GM19452 (cell line): Measurements from ENCODE around the gene GPALPP1.
"Not testable (repeated sequence)": the region's sequence is repeated elsewhere in the genome, so short reads cannot be mapped to it uniquely, and the experiment has no call there.

Experiments used
- ATAC-seq: cut with Tn5 transposase; IDR thresholded peaks from one replicate; pipeline ENCODE4 v1.9.1; 2021; ENCODE audit not compliant: unreplicated experiment

GPALPP1 gene

DNA sequence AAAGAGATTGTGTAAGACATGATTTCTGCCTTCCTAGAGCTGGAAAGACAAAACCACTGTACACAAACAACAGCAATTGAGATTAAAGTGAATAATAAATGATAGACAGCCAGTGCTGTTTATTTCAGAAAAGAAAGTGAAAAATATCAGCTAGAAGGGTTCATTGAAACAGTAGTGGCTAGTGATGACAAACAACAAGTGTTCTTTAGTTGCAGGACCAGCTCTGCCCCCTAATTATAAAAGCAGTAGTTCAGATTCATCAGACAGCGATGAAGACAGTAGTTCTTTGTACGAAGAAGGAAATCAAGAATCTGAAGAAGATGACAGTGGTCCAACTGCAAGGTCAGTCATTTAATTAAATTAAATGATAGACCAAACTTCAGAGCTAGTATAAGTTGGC, 14.8 kb downstream of the GPALPP1 start:
- ATAC-seq: no peak

DNA sequence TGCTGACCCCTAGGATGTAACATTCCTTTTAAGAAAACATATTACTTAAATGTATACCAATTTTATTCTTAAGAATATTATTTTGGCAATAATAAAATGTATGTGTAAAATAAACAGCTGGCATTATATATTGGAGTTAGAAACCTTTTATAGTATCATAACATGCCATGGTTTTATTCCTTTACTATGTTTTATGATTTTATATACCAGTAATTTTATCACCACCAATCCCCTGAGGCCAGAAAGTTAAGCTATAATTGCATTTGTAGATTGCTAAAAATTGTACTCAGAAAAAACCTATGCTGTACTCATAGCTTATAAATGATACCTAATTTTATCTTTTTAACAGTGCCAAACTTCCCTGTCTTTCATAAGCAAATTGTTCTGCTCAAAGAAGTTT, 17.9 kb downstream of the GPALPP1 start:
- ATAC-seq: no peak

DNA sequence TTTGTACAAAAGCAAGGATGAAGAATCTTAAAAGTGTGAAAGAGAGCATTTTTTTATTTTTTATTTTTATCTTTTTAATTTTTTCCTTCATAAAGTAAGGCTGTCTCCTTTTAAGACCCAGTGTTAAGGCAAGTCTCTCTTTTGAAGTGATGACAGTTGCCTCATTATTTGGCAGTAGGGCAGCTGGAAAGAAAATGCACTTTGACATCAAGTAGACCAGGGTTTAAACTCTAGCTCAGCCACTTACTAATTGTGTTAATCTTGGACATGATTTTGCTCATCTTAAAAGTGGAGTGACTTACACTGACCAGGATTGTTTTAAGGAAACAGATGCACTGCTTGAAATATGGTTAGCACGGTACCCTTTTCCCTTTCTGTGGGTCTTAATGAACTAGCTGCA, 18.5 kb downstream of the GPALPP1 start:
- ATAC-seq: no peak

DNA sequence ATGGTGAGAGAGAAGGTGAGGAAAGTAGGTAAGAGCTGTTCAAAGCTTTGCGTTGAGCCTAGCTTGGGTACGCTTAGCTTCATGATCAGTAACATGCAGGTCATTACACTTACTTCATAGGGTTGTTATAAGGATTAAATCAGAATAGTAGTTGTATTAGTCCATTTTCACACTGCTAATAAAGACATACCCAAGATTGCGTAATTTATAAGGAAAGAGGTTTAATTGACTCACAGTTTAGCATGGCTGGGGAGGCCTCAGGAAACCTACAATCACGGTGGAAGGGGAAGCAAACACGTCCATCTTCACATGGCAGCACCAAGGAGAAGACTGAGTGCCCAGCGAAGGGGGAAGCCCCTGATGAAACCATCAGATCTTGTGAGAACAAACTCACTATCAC, 21.9 kb downstream of the GPALPP1 start:
- ATAC-seq: no peak

DNA sequence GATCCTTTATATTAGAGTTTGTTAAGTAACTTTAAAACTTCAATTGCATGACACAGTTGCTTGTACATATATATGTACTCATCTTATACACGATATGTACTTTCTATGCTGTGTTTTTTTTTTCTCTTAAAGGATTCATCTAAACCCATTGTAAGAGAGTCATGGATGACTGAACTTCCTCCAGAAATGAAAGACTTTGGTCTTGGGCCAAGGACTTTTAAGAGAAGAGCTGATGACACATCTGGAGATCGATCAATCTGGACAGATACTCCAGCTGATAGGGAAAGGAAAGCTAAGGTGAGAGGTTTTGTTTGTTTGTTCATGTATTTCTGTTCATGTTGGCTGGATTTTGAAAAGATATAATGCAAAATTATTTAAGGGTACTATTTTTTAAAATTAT, 26.0 kb downstream of the GPALPP1 start:
- no peak for ATAC-seq

DNA sequence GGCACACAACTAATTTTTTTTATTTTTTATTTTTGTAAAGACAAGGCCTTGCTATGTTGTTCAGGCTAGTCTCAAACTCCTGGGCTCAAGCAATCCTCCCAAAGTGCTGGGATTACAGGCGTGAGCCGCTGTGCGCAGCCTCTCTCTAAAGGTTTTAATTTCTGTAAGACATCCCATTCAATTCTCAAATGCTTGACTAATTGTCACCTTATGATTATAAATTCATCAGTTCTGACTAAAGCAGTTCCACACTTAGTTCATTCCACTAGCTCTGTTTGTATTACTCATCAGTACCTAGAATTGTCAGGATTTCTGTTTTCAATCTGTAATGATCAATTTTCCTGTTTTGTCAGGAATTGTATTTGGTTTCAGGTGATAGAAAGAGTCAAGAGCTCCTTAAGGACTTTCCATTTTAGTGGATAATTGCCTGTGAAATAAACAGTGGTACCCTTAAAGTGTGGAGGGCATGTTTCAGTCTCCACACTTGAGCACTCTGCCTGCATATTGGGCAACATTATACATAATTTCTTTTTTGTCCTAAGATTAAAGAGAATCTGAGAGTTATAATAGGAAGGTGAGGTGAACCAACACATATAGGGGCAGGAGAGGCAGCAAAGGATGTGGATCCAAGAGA, 27.6 kb downstream of the GPALPP1 start:
- ATAC-seq: no peak

DNA sequence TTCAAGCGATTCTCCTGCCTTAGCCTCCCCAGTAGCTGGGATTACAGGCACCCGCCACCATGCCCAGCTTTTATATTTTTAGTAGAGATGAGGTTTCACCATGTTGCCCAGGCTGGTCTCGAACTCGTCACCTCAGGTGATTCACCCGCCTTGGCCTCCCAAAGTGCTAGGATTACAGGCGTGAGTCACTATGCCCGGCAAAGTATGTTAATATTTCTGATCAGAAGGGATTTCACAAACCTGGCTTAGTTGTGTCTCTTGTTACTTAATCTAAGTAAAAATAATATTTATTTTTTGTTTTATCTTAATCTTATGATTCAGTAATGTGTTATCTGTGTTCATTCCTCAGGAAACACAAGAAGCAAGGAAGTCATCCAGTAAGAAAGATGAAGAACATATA, 30.6 kb downstream of the GPALPP1 start:
- ATAC-seq: not testable (repeated sequence)

DNA sequence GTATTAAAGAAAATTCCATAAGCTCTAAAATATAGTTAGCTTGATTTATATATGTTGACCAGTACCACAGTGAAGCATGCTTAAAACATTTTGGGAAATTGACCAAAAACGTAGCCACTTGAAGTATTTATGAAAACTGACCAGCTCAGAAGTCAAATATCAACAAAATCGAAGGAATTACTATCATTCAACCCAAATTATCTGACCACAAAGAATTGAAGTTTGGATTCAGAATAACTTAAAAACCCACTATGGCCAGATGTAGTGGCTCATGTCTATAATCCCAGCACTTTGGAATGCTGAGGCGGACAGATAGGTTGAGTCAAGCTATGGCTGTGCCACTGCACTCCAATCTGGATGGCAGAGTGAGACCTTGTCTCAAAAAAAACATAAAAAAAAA, 31.9 kb downstream of the GPALPP1 start:
- ATAC-seq: no peak

DNA sequence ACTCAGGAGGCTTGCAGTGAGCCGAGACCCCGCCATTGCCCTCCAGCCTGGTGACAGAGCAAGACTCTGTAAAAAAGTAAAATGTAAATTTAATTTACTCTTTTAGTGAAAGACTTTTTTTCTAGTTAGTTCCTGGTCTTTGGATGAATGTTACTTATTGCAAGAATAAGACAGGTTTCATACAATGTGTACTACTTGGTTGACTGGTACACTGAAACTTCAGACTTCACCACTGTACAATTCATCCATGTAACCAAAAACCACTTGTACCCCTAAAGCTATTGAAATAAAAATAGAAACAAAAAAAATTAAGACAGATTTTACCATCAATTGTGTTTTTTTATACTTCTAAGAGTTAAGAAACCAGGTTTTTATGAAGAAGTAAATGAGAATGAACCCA, 35.5 kb downstream of the GPALPP1 start:
- no peak for ATAC-seq

DNA sequence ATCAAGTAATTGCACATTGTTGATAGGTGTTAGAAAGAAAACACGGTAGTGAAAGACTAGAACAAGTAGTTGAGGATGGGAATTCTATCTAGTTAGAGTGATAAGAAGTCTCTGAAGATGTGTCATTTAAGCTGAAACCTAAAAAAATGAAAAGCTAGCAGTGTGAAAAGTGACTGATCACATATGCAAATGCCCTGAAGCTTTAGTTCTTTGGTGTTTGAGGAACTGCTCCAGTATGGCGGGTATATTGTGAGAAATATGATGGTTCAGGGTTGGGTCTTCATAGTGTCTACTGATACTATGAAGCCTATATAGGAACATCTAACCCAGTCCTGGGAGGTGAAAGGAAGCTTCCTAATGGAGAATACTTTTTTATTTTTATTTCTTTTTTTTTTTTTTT, 45.0 kb downstream of the GPALPP1 start:
- no peak for ATAC-seq

DNA sequence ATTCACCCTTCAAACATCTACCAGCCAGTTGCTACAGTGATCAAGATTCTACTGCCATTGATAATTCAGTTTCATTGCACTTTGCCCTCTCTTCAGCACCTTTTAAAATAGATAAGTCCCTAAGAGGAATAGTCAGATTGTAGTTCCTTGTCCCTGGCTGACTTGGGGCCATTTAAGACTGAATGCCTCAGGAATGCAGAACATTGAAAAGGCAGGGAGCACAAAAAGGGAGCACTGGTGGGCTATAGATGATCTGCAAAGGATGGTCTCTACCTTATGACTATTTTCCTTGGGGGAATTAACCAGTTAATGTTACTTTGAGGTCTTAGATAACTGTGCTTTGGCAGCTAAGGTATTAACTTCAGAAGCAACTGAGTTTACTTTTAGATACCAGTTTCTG, 46.9 kb downstream of the GPALPP1 start:
- no peak for ATAC-seq

DNA sequence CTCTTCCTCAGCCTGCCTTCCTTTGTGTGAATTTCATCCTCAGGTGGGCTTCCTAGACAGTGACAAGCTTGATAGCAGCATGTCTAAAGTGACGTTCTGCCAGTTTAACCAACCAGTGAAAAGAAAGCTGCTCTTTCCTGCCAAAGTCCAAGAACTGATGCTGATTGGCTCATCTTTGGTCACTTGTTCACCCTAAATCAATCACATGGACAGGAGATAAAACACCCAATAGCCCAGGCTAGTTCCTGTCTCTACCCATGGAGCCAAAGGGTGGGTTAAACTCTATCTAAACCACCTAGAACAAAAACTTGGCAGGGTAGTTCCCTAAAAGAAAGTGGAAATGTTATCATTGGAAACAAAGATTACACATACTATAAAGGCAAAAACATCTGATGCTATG, 50.8 kb downstream of the GPALPP1 start:
- ATAC-seq: no peak

DNA sequence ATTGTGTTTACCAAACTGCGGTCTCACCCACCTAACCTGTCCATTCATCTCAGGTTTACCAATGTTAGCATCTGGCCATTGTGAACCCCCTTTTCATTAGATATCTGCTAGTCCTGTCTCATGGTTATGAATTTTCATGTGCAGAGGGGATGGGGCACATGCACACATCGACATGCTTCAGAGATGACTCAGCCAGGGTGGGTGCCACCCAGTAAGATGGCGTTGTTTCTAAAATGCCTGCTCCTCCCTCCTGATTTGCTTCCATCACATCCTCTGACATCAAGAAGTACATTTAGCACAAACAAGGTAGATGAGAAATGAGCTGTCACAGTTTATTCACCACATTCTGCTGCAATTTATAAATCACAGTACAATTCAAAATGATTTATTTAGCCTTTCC, 51.3 kb downstream of the GPALPP1 start:
- ATAC-seq: no peak

DNA sequence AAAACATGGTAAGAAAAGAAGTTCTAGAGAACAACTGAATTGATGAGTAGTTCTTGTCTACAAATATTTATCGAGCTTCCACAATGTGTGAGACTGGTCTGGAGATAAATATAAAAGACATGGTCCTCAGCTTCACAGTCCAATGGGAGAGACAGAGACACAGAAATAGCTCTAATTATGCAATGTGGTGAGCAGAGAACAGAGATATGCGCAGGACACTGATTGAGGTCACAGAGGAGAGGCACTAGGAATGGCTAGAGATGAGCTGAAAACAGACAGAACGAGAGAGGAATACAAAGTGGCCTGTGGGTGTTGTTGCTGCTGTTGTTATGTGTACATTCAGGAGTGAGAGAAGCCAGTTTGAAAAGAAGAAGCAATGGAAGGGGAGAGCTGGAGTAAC, 53.2 kb downstream of the GPALPP1 start:
- ATAC-seq: no peak

DNA sequence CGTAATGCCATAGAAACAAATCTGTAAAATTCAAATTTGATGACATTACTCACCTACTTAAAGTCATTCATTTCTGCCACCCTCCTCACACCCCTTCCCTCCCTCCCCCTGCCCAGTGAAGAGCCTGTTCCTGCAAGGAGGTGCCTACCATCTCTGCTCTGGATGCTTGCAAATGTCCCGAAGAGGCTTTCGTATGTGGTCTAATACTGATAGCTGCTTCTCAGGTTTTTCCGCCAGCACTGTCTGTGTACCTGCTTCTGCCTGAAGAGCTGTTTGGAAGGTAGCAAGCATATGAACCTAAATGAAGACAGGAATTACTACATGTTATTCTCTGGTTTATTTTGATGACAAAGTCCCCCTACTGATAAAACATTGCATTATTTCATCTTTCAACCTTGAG, 57.1 kb downstream of the GPALPP1 start:
- ATAC-seq: no peak

DNA sequence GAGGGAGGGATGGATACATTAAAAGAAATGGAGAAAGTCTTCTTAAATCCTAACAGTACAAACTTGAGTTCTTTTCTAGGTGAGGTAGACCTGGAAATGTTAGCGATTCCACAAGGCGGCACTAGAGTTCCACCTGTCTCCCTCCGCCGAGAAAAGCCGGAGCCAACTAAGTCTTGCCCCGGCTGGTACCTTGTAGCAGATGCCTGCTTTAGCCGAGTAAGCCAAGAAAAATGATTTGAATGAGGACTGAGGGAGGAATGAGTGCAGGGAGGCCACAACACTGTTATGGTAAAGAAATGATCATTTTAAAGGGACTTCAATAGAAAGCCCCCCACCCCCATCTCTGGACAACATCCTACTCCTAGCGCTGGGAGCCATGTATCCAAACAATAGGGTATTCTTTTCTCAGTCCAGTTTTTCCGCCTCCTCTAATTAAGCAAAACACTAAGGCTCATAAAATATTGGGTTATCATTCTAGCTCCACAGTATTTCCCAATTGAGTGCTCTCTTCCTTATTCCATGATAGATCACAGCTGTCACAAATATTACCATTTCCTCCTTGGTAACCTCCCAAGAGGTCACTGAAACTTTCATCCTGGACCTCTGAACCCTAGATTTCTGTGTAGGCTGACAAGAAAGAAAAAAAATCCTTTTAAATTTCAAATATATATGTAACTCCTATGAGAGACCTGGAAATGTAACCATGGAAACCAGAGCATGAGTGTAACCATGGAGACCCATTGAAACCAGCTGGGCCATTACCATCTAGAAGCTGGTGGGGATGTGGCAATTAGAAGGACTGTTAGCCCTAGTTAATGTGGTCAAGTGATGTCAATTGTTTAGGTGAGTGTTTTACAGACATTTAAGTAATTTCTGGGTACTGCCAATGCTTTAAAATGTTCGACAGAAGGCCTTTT, 58.3 kb downstream of the GPALPP1 start:
- peak; percentile 76 for ATAC-seq

DNA sequence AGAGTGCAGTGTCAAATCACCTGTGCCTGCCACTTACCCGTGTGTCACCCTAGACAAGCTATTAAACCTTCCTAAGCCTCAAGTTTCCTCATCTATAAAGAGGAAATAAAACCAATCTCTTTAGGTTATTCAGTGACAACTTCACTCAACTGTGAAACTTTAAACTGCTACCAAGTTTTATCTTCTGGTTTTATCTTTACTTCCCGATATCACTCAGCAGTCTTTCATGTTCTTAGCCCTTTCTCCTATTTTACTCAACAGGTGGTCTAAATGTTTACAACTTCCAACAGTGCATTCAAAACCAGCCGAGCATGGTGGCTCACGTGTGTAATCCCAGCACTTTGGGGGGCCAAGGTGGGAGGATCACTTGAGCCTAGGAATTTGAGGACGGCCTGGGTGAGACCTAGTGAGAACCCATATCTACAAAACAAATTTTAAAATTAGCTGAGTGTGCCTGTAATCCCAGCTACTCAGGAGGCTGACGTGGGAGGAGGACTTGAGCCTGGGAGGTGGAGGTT, 59.6 kb downstream of the GPALPP1 start:
- ATAC-seq: no peak

DNA sequence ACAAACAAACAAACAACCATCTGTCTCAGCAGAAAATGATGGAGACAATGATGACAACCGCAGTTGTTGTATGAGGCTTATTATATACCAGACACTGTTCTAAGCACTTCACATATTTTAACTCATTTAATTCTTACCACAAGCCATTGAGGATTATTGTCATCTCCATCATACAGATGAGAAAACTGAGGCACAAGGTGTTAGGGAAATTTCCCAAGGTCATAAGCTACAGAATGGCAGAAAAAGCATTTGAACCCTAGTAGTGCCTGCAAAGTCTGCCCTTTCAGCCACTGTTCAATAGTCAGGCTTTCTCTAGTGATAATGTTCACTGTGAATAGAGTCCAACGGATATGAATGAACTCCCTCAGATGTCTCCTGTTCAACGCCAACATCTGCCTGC, 60.1 kb downstream of the GPALPP1 start:
- ATAC-seq: no peak

DNA sequence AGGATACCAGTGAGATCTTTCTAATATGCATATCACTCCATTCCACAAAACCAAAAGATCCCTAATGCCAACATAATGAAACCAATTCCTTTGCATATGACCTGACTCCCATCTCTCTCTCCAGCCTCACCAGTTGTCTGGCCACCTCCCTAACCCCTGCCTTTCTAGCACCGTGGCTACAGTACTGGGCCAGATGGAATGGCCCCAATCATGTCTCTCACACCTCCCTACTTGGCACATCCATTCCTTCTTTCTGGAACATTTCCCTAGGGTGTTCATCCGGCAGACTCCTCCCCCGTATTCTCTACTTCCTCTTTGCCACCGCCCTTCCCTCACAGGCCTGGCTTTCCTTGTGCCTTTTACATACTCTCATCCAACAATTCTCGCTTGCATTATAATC, 62.0 kb downstream of the GPALPP1 start:
- no peak for ATAC-seq

DNA sequence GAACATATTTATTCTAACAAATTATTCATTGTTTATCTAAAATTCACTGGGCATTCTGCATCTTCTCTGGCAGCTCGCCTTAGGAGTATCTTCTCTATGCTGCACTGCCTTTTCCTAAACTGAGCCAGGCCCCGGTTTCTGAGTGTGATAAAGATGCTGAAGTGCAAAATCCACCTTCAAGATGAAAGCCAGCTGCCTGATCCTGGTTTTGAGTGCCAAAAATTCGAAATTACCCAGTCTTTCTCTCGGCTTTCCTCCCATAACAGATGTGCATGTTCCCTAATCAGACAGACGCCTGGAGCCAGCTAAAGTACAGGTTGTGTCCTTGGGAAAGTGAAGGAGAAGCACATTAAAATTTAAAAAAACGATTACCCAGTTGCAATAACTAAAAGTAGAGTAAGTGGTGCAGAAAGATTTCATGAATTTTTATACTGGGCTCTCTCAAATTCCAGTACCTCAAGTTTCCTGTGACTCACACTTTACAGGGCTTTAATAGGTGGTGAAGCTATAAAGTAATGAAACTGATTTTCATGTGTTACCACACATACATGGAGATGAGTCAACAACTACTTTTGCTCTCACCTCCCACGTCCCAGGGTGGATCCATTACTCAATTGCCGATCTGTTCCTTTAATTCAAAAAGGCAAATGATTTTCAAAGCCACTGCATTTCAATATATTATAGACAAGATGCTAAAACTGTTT, 66.0 kb downstream of the GPALPP1 start:
- peak; percentile 91 for ATAC-seq

DNA sequence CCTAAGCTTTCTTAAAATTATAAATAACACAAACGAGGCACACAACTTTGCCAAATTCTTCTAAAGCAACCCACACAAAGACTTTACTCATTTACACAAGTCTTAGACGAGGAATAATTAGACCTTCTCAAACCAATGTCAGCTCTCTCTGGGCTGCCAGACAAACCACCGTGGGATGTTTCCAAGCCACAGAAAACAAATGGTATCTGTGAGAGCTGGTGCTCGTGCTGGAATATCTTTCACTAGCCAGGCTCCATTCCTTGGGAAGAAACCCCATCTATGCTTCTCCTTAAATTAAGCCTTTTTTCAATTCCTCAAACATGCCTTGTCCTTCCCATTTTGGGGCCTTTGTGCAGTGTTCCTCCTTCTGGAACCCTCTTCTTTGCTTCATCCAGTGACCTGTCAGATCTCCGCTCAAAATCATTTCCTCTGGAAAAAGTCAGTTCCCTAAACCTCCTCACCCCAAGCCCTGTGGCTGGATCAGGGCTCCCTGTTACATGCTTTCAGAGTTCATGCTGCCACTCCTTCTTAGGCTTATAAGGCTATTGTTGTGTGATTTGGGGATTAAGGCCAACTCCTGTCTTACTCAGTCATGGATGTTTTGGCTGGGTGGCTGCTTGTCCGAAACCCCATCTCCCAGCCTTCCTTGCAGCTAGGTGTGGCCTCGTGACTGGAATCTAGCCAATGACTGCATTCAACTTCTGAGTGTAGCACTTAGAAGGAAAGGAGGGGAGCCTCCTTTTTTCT, 66.7 kb downstream of the GPALPP1 start:
- ATAC-seq: no peak
